GM19025 (cell line): ENCODE results near the gene ZBTB16.

Experiments
- ATAC-seq: cut with Tn5 transposase; IDR thresholded peaks from one replicate; pipeline ENCODE4 v1.9.1; 2021; ENCODE audit warnings: mild to moderate bottlenecking, low read depth, moderate library complexity; ENCODE audit not compliant: unreplicated experiment

The ZBTB16 gene

DNA sequence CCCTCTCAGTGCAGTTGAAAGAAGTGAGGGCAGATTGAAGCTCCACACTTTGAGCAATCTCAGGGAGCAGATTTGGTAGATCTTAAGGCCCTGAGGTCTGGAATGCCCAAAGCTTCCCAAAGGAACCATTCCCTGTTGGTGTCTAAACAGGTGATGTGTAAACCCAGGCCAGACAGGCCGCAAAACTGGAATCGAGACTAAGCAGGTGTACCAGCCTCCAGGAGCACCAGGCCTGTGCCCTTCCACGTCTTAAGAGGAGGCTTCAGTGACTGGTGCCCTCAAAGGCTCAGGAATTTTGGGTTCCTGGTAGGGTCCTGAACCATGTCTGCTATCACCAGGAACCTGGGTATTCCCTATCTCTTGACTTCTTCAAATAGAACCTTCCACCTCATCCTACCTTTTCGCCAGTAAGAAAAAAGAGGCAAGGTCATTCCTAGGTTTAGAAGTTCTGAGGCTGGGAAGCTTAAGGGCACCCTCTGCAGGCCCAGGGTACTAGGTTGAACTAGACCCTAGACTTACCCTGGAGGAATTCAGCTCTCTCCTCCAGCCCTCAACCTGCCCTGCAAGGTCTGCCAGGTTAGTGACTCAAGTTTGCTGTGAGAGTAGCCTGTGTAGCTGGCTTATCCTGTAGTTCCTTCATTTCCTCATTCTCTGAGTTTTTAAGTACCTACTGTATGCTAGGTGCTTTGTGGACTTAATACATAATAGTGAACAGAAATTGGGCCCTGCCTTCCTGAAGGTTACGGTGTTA is 136.6 kb downstream of the ZBTB16 start:
- no peak for ATAC-seq

DNA sequence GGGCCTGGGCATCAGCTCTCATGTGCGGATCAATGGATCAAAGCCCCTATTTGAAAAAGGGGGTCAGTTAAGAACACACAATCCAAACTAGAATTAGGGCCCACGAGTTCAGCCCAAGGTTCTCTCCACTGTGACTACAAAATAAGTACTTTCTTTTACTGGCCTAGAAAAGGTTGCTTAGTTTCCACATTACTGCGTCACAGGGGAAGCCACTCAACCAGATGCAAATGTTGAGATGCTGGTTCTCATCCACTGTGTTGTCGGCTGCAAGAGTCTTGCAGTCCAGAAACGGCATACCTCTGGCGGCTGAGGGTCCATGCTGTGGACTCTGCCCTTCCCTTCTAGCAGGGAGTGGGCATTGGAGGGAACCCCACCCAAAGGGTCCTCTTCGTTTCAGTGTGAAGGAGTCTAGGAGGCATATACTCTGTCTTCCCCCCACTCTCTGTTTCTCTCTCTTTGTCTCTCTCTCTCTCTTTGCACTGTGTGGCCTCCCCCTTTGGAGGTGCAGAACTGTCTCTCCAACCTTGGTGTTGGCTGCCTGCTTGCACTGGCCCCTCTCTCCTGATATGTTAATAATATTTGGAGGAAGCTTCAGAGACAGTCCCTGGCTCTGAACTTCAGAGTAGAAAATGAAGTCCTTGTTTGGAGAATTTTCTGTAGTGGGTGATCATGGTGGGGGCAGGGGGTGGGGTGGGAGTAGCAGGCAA is 137.6 kb downstream of the ZBTB16 start:
- no peak for ATAC-seq

DNA sequence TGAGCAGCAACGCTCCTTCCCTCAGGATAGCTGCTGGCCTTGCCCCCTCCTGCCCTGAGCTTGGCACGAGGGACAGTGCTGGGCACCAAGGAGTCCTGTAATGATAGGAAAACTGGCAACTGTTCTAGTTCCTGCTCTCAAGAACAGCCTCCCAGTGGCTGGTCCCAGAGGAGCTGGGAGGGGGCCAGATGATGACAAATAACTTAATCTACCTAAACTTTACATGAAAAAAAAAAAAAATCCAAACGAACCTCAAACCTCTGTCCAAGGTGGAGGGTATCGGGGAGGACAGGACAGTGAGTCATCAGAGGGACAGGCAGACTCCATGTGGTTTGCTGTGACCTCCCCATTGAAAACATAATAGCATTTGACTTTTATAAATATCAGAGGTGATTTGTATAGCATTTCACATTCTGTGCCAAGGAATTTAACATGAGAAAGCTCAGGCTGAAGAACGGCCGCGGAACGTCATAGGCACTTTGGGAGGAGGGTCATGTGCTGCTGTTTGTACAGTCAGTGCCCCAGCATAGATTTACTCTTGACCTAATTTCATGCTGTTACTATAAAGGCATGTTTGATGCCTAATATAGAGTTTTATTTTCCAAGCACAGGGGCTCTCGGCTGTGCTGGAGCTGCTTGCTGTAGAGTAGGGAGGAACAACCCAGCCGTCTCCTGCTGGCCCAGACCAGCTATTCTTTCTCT is 138.4 kb downstream of the ZBTB16 start:
- ATAC-seq, result no peak

DNA sequence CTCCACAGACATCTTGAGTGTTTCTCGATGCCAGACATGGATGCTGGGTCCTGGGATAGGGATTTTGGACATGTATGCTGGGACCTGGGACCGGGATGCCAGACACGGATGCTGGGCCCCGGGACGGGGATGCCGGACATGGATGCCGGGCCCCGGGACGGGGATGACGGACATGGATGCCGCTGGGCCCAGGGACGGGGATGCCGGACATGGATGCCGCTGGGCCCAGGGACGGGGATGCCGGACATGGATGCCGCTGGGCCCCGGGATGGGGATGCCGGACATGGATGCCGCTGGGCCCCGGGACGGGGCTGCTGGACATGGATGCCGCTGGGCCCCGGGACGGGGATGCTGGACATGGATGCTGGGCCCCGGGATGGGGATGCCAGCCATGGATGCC is 139.5 kb downstream of the ZBTB16 start:
- no peak for ATAC-seq

DNA sequence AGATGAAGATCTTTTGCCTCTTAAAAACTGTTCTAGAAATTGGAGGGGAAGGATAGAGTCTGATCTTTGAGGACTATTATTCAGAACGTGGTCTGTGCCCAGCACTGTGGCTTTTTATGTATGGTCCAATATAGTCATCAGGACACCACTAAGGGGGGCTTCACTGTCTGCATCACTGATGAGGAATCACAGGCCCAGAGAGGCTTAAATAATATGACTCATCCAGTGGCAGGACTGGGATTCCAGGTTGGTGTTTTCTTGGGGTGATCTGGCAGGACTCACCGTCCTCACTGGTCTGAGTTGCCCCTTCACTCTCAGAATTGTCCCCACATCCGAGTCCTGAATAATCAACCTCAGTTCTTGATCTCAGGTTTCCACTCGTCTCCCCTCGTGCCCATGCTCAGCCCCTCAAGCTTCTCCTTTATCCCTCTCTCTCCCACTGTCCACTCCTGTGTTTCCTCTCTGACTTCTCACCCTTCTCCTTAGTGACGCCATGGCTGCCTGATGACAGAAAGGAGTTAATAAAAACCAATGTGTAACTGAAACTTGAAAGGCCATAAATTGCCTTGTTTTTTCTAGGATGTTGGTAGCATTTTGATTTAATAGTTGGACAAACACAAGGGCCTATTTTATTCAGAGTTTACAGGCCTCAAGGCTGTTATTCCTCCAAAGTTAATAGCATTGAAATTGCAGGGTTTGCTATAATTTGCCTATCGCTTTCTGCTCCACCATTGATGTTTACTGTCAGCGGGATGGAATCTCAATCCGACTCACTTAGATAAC is 141.0 kb downstream of the ZBTB16 start:
- ATAC-seq, result no peak

DNA sequence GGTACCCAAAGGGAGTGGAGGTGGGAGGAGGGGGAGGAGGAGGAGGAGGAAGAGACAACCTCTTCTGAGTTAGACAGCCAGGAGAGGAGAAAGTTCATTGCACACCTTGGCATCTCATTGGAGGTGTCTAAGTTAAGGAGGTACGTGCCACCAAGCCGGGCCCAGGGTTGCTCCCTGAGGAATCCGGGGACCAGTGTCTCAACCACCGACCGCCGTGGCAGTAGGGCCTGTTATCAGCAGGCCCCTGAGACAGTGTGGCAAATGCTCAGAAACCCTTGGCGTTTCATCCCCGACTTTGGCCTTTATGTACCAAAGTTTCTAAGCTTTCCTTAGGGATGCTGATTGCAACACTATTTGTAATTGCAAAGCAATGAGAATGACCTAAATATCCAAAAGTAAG is 141.7 kb downstream of the ZBTB16 start:
- ATAC-seq, result no peak

DNA sequence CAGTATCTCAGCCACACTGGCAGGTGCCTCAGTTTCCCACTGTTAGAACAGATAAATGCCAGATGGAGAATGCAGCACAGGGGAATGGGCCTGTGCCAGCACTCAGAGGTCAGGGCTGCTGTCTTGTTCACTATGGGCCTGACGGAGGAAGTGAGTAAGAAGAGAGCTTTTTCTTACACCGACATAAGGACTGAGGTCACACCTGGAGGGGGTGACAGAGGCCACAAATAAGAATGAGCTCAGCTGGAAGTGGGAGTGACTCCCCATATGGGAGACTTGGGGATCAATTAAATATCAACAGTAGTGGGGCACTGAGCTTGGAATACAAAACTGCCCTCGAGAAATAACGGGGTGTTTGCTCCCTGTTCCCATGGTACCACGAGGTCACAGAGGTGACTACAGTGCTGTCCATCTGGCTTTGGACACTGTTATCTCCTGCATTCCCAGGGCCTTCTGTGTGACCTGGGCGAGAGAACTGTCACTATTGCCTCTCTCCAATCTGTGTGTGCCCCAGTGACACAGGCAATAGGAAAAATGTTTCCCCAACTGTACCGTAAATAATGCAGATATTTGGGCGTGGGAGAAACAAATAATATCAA is 142.6 kb downstream of the ZBTB16 start:
- ATAC-seq, result no peak

DNA sequence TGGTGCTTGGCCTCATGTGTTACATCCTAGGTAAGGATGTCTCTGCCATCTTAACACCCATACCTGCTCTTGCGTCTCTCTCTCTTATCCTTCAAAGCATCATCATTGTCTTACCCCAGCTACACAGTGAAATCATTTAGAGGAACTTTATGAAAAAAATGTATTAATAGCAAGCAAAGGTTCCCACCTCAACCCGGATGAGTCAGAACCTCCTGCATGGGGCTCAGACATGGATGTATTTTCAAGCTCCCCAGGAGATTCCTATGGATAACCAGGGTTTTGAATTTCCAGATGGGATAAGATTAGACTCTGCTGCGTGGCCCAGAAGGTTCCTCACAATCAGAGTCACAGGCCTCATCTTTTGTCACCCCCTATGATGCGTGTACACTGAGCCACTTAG is 147.6 kb downstream of the ZBTB16 start:
- ATAC-seq, result no peak

DNA sequence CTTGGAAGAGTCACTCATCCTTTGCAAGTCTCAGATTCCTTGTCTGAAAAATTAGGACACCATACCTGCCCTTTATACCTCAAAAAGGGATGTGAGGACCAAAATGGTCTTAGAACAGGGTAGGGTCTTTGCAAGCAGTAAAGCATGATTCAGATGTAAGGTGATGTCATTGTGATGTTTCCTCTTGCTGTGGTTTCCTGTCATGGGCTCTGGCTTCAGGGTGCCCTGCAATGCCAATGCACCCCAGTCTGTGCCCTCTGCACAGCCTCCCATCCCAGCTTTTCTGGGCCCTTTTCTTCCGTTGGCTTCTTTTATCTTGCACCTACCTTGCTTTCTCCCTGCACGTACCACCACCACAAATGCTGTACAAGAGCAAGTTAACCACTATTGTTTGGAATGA is 148.9 kb downstream of the ZBTB16 start:
- ATAC-seq, result no peak

DNA sequence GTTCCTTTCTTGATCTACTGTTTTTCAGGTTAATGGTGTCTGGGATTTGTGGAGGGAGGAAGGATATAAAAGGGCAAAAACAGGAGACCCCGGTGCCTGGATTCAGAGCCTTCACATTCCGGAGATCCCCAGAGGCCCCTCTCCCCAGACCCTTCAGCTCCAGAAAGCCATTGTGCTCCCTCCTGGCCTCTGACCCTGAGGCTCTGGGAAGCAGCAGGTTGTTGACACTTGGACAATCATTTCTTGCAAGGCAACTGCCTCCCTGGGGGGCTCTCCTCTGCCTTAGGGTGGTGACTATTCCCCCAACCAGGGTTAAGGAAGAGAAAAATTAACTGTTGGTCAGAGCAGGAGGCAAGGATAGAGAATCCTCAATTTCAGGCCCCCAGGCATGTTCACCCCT is 149.8 kb downstream of the ZBTB16 start:
- no peak for ATAC-seq

DNA sequence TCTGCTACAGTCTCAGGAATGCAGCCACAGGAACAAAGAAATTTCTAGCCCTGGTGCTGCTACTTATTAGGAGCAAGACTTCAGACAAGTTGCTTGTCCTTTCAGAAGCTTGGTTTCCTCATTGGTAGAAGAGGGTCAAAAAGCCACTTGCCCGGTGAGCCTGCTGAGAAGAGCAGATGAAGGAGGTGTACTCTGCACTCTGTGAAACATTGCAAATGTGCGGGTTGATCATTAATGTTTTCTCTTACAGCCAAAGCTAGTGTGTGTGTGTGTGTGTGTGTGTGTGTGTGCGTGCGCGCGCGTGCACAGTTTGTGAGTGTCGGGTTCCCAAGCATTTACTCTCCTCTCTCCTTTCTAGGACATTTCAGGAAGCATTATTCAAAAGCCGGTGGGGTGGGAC is 150.4 kb downstream of the ZBTB16 start:
- no peak for ATAC-seq

DNA sequence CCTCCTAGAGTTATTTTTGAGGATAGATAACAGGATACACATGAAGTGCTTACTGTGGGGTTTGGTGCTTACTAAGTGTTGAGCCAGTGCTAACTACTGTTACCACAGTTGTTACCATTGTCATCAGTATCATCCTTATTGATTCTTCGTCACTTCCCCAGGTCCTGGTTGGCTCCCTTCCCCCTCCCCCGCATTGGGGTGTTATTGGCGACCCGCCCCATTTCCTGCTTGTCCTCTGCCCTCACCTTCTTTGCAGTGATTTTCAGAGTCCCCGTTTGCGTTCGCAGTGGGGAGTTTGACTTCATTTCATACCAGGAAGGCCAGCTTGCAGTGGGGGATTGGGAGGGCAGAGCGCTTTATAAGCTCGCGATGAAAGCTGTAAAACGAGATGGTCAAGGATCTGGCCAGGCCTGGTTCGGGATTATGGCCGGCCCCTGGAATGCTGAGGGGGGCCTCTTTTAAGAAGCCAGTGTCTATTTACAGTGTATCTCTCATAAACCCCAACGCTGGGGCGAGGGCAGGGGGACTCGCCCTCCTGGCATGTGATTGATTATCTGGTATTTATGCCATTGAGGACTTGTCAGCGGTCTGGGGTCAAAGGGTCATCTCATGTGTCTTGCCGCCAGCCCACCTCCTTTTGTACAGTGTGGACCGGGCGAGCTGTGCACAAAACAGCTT is 152.1 kb downstream of the ZBTB16 start:
- ATAC-seq, result no peak

DNA sequence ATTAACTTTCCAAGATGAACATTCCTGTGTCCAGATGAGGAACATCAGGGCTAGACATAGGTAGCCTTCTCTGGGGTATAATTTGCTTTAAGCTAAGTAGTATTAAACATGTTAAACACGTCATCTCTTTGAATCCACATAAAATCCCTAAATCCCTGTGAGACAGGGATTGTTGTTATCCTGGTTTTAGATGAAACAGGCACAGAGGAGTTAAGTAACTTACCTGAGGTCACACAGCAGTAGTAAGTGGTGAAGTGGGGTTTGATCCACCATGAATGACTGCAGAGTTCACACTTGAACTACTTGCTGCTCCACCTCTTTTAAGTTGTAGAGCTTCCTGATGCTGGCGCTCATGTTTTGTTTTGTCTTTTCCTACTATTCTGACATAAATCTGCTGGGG is 154.1 kb downstream of the ZBTB16 start:
- no peak for ATAC-seq

DNA sequence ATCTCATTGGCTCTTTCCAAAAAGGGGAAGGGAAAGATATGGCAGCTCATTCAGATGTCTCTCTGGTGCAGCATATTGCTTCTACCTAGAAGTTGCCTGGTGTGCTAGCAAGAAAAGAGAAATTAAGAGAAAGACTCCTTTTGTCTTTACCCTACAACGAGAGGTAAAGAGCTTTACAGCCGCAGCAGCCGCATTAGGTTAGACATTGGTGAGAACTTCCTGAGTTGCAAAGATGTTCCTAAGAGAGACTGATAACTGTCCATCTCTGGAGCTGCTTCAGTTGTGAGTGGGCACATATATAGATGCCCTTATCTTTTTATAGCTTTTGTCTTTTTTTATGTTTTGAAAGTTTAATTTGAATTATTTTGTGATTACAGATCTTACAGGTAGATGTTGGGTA is 155.9 kb downstream of the ZBTB16 start:
- ATAC-seq, result no peak

DNA sequence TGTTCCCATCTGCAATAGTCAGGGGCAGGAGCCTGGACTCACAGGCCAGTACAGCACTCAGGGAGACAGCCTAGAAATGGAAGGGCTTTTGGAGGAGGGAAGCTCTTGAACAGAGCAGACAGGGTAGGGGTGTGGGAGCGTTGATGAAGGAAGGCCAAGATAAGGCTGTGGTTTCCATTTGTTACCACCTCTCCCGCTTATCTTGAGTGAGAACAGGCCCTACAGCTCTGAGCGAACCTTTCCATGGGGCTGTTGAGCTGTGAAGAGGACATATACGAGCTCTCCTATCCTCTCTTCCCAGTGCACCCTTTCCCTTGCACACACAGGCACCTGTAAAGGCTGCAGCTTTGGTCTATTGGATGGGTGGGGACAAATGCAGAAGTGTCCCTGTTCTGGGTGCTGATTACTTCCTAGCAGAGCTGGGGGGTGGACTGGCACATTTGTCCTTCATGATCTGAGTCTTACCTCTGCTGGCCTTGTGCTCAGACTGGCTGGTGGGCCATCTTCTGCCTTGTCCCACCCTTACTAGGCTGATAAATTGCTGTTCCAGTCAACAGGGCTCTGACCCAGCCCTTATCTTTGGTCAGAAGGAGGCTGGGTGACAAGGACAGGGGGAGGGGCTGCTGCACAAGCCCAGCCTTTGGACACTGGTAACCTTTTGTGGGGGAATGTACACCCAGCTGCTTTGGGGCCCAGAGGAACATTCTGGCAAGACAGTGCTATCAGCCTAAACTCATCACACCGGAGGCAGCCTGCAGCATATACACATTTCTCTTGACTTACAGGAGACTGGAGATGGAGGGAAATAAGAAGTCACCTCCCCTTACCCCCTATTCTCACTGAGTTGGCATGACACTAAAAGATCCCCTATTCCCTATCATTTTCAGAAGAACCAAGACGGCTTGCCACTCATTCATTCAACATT is 156.6 kb downstream of the ZBTB16 start:
- no peak for ATAC-seq

DNA sequence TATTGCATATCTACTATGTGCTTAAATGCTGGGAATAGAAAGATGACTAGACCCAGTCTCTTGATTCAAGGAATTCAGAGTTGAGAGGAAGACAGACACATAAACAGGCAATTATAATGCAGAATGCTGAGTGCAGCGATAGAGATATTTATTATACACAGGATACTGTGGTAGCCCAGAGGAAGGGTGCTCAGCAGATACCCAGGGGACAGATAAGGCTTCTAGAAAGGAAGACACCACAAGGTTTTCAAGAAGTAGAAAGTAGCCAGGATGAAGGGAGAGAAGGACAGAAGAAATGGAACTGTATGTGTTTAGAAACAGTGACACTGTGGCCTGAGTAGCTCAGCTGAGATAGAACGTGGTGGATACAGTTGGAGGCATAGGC is 157.3 kb downstream of the ZBTB16 start:
- ATAC-seq, result no peak

DNA sequence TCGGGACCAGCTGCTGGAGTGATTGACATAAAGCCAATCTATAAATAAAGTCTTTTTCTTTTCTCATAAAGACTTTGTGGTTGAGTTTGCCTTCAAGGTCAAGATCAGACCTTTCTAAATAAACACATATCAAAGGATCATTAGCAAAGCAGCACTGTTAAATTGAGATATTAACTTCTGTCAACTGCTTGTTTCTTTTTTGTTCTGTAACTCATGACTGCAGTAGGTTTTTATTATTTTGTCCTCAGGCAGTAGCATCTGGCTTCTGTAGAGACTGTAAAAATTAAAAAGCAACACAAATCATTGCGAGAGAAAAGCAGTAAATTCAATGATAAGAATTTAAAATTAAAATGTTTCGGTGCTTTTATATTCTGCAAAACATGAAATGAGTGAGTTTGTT is 159.0 kb downstream of the ZBTB16 start:
- ATAC-seq, result no peak

DNA sequence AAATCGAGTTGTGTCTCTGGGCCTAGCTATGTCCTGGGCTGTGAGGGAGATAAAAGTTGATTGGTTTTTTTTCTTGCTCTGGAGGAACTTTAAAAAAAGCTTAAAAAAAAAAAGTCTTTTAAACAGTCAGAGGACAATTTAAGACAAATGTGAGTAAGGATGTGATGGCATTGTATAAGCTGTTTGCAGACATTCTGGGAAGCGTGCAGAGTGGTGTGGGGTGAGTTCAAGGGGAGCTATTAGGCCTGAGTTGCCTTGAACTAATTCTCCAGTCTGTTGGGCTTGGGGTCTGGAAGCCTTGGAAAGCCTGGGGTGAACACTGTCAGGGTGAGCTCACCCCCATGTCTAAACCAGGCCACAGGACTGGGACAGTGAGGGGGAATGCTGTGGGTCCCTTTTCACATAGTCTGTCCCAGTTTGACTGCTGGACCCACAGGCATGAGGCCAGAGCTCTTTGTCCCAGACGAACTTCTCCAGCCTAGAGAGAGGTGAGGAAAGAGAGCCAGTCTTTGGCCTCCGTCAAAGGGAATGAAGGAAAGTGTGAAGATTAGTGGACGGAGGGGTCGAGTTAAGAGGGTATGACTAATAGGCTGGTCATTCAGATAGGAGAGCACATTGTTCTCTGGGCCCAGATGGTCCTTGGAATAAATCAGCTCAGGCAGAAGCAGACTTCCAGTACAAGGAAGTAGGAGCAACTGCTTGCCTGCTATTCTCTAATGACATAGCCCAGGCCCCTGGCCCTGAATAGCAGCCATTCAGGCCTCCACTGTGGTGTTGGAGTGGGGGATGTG is 160.2 kb downstream of the ZBTB16 start:
- no peak for ATAC-seq
